Keratinocyte (primary cell): ENCODE data around the gene TIE1. TPM values are rescaled to one million over a fixed set of nuclear protein-coding genes. Genes with fewer than 3 reads are reported as not detected.

Source experiments
- DNase-seq: peaks from one replicate; pipeline ENCODE4 v3.0.0-alpha.2; 2011; ENCODE audit warnings: low read depth, missing footprints, low spot score
- FAIRE-seq: peaks from 2 replicates; lab custom pipeline; 2011; peaks lifted over from hg19 to GRCh38; lab: Jason Lieb, UNC
- H2AFZ ChIP-seq: 2 replicates; pipeline ENCODE4 v1.6.0; 2012; ENCODE audit warnings: low read length, control low read depth, inconsistent platforms; ENCODE audit not compliant: control insufficient read depth
- H3K27ac ChIP-seq: 2 replicates; pipeline ENCODE4 v1.5.1; 2011; ENCODE audit warnings: low read length; ENCODE audit not compliant: control insufficient read depth, insufficient read depth
- H3K27me3 ChIP-seq: 3 replicates; pipeline ENCODE4 v1.6.0; 2011; ENCODE audit warnings: low read length; ENCODE audit not compliant: control insufficient read depth, insufficient read depth; ENCODE audit errors: extremely low read depth
- H3K36me3 ChIP-seq, 2 experiments: 2 replicates in 1 of 2; 3 replicates in 1 of 2; pipeline ENCODE4 v1.5.1; 2011; ENCODE audit warnings: low read length in 2 of 2, mild to moderate bottlenecking in 1 of 2; ENCODE audit not compliant: control insufficient read depth in 2 of 2, insufficient read depth in 2 of 2; ENCODE audit errors: extremely low read depth in 1 of 2
- H3K4me1 ChIP-seq: 3 replicates; pipeline ENCODE4 v1.5.1; 2011; ENCODE audit warnings: low read length; ENCODE audit not compliant: control insufficient read depth, insufficient read depth; ENCODE audit errors: extremely low read depth
- H3K4me2 ChIP-seq: 3 replicates; pipeline ENCODE4 v1.6.0; 2011; ENCODE audit warnings: low read depth, low read length; ENCODE audit not compliant: control insufficient read depth, insufficient read depth; ENCODE audit errors: extremely low read depth
- H3K4me3 ChIP-seq, 3 experiments: fragments of 200-600 bp in 1 of 3; sonication (generic) in 1 of 3; 2 replicates in 2 of 3; 3 replicates in 1 of 3; pipeline ENCODE4 v1.5.1; 2011 to 2016; ENCODE audit warnings: low read length in 3 of 3, mild to moderate bottlenecking in 3 of 3, control low read depth in 2 of 3, inconsistent platforms in 1 of 3, low read depth in 1 of 3, mixed read lengths in 1 of 3, mixed run types in 1 of 3, moderate library complexity in 1 of 3; ENCODE audit not compliant: control insufficient read depth in 2 of 3, insufficient read depth in 2 of 3; ENCODE audit errors: extremely low read depth in 1 of 3
- H3K79me2 ChIP-seq: 2 replicates; pipeline ENCODE4 v1.6.0; 2012; ENCODE audit warnings: low read length; ENCODE audit not compliant: control insufficient read depth, insufficient read depth
- H3K9ac ChIP-seq: 3 replicates; pipeline ENCODE4 v1.6.0; 2011; ENCODE audit warnings: low read length; ENCODE audit not compliant: control insufficient read depth, insufficient read depth; ENCODE audit errors: extremely low read depth
- H3K9me1 ChIP-seq: 3 replicates; pipeline ENCODE4 v1.6.0; 2011; ENCODE audit warnings: low read length; ENCODE audit not compliant: control insufficient read depth, insufficient read depth; ENCODE audit errors: extremely low read depth
- H3K9me3 ChIP-seq: 2 replicates; pipeline ENCODE4 v1.5.1; 2012; ENCODE audit warnings: low read depth, low read length; ENCODE audit not compliant: control insufficient read depth
- H4K20me1 ChIP-seq: 3 replicates; pipeline ENCODE4 v1.6.0; 2011; ENCODE audit warnings: low read length; ENCODE audit not compliant: control insufficient read depth, insufficient read depth; ENCODE audit errors: extremely low read depth
- CTCF ChIP-seq, 3 experiments: IDR thresholded peaks in 1 of 3; conservative IDR thresholded peaks in 1 of 3; optimal IDR thresholded peaks in 1 of 3; 2 replicates in 2 of 3; 3 replicates in 1 of 3; pipeline versions ENCODE3 to v1.5.1; 2011; ENCODE audit warnings: low read length in 3 of 3, mild to moderate bottlenecking in 3 of 3, moderate library complexity in 2 of 3, control low read depth in 1 of 3, inconsistent platforms in 1 of 3; ENCODE audit not compliant: insufficient read depth in 2 of 3; ENCODE audit errors: extremely low read depth in 1 of 3
- EZH2 ChIP-seq: IDR thresholded peaks from one replicate; pipeline ENCODE4 v1.6.1; 2012; ENCODE audit warnings: inconsistent platforms, mild to moderate bottlenecking, low read length, moderate library complexity
- dilution Hi-C: fragments of 300-500 bp; cut with MboI; formaldehyde crosslinking; loops from one replicate; pipeline ENCODE4 v1.7.0; 2020; ENCODE audit warnings: low sequenced_read_pairs; ENCODE audit not compliant: extremely low pct_ligation_motif_present
- polyA plus RNA-seq, 5 experiments: library from polyadenylated mRNA; depleted of rRNA in 3 of 5; stranded (reverse) in 3 of 5; stranded (forward) in 1 of 5; unstranded in 1 of 5; fragments of >200 nt; gene quantifications; 1 replicate in 1 of 5; 2 replicates in 3 of 5; 3 replicates in 1 of 5; pipeline versions ENCODE4 v1.2.1 to v1.2.3, GENCODE V29; 2011 to 2012; ENCODE audit warnings: missing spikeins in 2 of 5, low read depth in 1 of 5, low replicate concordance in 1 of 5

TIE1 gene
- polyA plus RNA-seq, 1 donor (not counting 4 experiments of a cell fraction or from before 2014, with no cell fraction given) = not detected

- H3K4me1 ChIP-seq = no peaks in the 10 kb centered on the region
- dilution Hi-C loops = no loop called here
- TF ChIP-seq CTCF (optimal IDR thresholded peaks at IDR 0.05 in 1 of 3, IDR thresholded peaks at IDR 0.05 in 1 of 3, conservative IDR thresholded peaks at IDR 0.05 in 1 of 3; ENCODE audit: extremely low read depth in 1 of 3, insufficient read depth in 2 of 3, low read length in 3 of 3) = no peak
- TF ChIP-seq EZH2 = no peak
- no peak overlapping the region for H3K27ac ChIP-seq
- no peak overlapping the region for H3K9ac ChIP-seq
- no peaks in the 10 kb centered on the region for H3K9me3 ChIP-seq
- H4K20me1 ChIP-seq = no peaks in the 10 kb centered on the region
- no peaks in the 10 kb centered on the region for H3K36me3 ChIP-seq
- no peaks in the 10 kb centered on the region for H3K9me1 ChIP-seq
- DNase-seq (no peak), FAIRE-seq (no peak)
- no peaks in the 10 kb centered on the region for H3K79me2 ChIP-seq
- H3K4me3 ChIP-seq = no peak overlapping the region
- no peak overlapping the region for H2AFZ ChIP-seq
- H3K4me2 ChIP-seq = no peak overlapping the region
- peaks cover 16% of the 10 kb centered on the region for H3K27me3 ChIP-seq
Measured at GRCh38 chr1:43252225-43252624, 48.6 kb upstream of the TIE1 start.

DNA sequence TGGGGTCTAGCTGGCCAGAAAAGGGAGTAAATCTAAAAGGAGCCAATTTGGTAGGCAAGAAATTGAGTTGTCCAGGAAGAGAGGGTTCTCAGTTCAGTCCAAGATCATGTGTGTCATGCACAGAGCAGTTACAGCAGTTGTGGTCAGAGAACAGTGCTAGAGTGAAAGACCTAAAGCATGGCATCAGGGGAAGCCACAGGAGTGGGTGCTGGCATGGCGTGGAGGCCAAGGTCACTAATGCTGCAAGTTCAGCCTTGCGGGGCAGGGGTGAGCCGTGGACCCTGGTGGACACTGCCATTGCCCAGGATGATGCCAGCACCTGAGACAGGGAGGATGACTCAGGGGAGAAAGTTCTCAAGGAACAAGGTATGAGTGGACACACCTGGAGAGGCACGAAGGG lies 47.6 kb upstream of the TIE1 start:
- Histone ChIP-seq H3K4me1 (no peaks in the 10 kb centered on the region), H3K9me3 (no peaks in the 10 kb centered on the region)

More for the DNA sequence above, 47.6 kb upstream of the TIE1 start:
- H3K9me1 ChIP-seq = no peaks in the 10 kb centered on the region
- no peaks in the 10 kb centered on the region for H3K36me3 ChIP-seq
- no peak overlapping the region for H2AFZ ChIP-seq
- no peaks in the 10 kb centered on the region for H4K20me1 ChIP-seq
- no peak overlapping the region for H3K4me2 ChIP-seq
- H3K4me3 ChIP-seq = no peak overlapping the region
- no peaks in the 10 kb centered on the region for H3K79me2 ChIP-seq
- TF ChIP-seq EZH2 = no peak
- TF ChIP-seq CTCF (optimal IDR thresholded peaks at IDR 0.05 in 1 of 3, IDR thresholded peaks at IDR 0.05 in 1 of 3, conservative IDR thresholded peaks at IDR 0.05 in 1 of 3; ENCODE audit: extremely low read depth in 1 of 3, insufficient read depth in 2 of 3, low read length in 3 of 3) = no peak
- DNase-seq (no peak), FAIRE-seq (no peak)
- no peak overlapping the region for H3K27ac ChIP-seq
- peaks cover 16% of the 10 kb centered on the region for H3K27me3 ChIP-seq
- dilution Hi-C loops = no loop called here
- no peak overlapping the region for H3K9ac ChIP-seq
